Cardiac fibroblast (primary cell): Measurements from ENCODE around the gene GAS2L2.

ENCODE experiments used
- DNase-seq, 2 donors: peaks; one replicate each; pipeline versions ENCODE4 v3.0.0 to v3.0.0-alpha.2; 2010; ENCODE audit warnings: low read depth in 2 of 2
- H3K4me3 ChIP-seq, 2 donors: replicated peaks in 1 of 2; 1 replicate in 1 of 2; 2 replicates in 1 of 2; pipeline ENCODE4 v1.5.1; 2011; ENCODE audit warnings: low read depth in 2 of 2, low read length in 2 of 2, mild to moderate bottlenecking in 2 of 2, moderate library complexity in 1 of 2
- TF ChIP-seq, protein P1 (sequence below): IDR thresholded peaks from one replicate; pipeline ENCODE4 v1.5.1; 2011; ENCODE audit warnings: low read depth, mild to moderate bottlenecking, low read length, inconsistent platforms

The GAS2L2 gene

DNA sequence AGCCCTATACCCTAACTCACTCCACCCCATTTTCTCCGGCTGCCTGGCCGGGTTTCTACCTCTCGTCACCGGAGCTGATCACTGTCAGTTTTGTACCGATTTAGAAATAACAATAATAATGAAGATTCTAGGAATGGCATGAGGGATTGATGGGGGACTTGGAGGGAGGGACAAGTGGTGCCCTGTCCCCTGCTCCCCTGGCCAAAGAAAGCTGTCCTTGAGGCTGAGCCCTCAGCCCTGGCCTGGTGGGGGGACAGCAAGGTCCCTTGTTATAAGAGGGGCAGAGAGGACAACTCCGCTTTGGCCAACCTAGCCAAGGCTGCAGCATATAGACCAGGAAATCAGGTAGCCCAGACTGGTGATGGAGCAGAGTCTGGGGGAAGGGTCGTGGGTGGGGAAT, 10.5 kb downstream of the GAS2L2 start:
- TF ChIP-seq, protein P1, sequence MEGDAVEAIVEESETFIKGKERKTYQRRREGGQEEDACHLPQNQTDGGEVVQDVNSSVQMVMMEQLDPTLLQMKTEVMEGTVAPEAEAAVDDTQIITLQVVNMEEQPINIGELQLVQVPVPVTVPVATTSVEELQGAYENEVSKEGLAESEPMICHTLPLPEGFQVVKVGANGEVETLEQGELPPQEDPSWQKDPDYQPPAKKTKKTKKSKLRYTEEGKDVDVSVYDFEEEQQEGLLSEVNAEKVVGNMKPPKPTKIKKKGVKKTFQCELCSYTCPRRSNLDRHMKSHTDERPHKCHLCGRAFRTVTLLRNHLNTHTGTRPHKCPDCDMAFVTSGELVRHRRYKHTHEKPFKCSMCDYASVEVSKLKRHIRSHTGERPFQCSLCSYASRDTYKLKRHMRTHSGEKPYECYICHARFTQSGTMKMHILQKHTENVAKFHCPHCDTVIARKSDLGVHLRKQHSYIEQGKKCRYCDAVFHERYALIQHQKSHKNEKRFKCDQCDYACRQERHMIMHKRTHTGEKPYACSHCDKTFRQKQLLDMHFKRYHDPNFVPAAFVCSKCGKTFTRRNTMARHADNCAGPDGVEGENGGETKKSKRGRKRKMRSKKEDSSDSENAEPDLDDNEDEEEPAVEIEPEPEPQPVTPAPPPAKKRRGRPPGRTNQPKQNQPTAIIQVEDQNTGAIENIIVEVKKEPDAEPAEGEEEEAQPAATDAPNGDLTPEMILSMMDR: no peak
- H3K4me3 ChIP-seq: no peak overlapping the region
- no peak for DNase-seq

DNA sequence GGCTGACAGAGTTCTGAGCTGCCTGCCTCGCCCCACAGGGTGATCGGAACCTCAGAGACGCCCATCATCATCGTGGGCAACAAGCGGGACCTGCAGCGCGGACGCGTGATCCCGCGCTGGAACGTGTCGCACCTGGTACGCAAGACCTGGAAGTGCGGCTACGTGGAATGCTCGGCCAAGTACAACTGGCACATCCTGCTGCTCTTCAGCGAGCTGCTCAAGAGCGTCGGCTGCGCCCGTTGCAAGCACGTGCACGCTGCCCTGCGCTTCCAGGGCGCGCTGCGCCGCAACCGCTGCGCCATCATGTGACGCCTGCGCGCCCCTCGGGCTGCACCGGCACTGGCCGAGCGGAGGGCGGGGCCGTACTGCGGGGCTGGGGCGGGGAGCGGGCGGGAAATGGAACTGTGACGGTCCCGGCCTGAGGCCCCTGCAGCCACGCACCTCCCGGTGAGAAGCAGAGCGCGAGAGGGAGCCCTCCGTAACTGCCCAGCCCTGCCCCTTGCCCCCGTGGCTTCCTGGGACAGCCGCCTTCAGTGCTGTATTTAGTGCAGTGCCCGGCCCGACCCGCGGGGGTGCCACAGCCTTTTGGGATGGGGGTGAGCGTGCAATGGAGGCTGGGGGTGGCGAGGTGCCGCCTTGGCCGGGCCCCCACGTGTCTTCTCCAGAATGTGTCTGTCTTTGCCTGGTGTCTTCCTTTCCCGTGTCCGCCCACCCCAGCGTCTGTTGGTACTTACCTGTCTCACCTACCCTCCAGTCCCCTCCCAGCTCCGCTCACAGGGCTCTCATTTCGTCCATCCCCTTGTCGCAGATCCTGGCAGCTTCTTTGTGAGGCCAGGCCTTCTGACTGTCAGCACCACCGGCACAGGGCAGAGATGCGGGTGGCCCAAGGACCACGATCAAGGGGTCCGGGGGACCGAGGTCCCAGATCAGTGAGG, 11.8 kb downstream of the GAS2L2 start:
- H3K4me3 ChIP-seq: no peak overlapping the region
- TF ChIP-seq, protein P1: no peak
- DNase-seq: no peak

DNA sequence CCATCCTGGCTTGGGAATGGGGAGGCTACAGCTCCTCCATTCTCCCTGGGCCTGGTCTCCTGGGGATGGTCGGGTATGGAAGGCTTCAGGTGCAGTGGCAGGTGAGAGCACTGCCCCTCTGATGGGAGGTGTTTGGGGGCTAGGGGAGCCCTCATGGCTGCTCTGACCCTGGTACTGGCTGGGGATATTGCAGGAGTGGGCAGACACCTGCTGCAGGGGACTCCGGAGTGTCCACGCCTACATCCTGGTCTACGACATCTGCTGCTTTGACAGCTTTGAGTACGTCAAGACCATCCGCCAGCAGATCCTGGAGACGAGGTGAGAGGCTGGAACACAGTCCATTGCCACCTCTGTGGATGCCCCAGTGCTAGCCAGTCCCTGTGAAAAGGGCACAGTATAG, 12.8 kb downstream of the GAS2L2 start:
- no peak for DNase-seq
- TF ChIP-seq, protein P1: no peak
- H3K4me3 ChIP-seq: no peak overlapping the region

DNA sequence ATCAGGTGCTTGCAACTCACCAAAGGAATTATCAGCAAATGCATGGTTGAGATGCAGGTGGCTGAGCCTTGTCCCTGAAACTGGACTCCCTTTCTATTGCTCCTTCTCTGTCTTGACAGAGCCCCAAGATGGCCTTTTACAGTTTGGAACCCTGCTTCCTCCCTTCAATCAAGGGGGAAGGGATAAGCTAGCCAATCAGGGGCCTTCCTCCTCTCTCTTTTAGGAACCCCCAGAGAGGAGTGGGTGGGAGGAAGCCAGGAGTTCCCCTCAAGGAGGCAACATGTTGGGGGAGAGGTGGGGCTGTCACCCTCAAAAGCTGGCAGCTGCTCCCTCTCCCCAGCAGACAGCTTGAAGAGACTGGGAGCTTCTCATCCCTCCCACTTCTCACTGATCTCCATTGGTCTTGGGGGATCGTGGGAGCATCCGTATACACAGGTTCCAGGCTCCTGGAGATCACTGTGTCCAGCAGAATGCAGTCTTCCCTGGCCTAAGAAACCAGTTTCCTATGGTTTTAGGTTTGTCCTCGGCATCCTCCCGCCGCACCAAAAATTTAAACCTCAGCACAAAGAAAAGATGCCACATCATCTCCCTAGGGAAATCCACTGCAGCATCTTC, 14.4 kb downstream of the GAS2L2 start:
- no peak for DNase-seq
- TF ChIP-seq, protein P1: no peak
- no peak overlapping the region for H3K4me3 ChIP-seq

DNA sequence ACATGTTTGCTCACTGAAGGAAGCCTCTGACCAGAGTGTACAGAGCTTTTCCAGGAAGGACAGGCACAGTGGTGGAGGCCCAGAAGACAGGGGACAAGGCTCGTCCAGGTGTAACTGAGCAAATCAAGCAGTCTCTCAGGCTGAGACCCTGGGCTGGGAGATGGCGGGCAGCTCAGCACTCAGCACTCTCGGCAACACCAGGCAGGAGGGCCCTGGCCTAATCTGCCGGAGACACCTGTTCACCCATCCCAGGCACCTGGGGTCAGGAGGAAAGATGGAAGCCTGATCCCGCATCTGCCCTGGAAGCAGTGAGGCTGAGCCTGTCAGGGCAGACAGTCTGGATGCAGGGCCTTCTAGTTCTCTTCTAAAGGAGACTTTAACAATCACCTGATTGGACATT, 16.8 kb downstream of the GAS2L2 start:
- TF ChIP-seq, protein P1: no peak
- no peak for DNase-seq
- no peak overlapping the region for H3K4me3 ChIP-seq

DNA sequence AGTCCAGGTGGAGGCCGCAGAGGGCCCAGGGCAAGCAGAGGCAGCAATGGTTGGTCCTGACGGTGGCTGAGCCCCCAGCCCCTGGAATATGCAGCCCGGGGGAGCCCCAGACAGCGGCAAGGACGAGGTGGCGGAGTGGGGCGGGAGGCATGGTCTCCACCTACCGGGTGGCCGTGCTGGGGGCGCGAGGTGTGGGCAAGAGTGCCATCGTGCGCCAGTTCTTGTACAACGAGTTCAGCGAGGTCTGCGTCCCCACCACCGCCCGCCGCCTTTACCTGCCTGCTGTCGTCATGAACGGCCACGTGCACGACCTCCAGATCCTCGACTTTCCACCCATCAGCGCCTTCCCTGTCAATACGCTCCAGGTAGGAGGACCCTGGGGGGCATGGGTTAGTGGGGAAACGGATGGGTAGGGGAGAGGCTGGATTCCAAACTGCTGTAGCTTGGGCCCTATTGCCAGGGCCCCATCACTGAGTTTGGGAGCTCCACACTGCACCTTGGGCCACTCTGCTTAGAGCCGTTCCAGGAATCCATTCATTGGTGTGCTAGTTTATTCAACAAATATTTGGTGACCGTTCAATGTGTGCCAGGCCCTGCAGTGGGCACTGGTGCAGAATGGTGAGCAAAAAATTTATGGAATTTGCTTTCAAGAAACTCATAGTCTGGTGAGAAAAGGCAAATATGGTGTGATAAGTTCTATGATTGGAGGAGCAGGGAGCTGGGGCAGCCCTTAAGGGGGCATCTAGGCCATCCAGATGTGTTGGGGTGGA, 17.8 kb downstream of the GAS2L2 start:
- DNase-seq: no peak
- no peak overlapping the region for H3K4me3 ChIP-seq
- TF ChIP-seq, protein P1: no peak
